Activated T-helper 1 cell treated with anti-CD3 and anti-CD28 coated beads, Interleukin-12 subunit alpha, Interleukin-12 subunit beta, Interleukin-2, Interleukin-4 antibody, amounts not matched to agents 30 ng/mL and 10 ng/mL and 1 ng/mL, durations not matched to agents 14 hours and 24 hours and 36 hours (primary cell): ENCODE data around the gene HOXA13. TPM values are rescaled to one million over a fixed set of nuclear protein-coding genes. Genes with fewer than 3 reads are reported as not detected.

Source experiments
- DNase-seq: peaks from one replicate; pipeline ENCODE4 v3.0.0; 2021; ENCODE audit warnings: low spot score
- H3K27ac Mint-ChIP-seq: one replicate; pipeline ENCODE4 v1.8.0; 2021; ENCODE audit warnings: mild to moderate bottlenecking, mixed read lengths
- H3K27me3 Mint-ChIP-seq: one replicate; pipeline ENCODE4 v1.8.0; 2022; ENCODE audit warnings: mild to moderate bottlenecking, moderate library complexity, mixed read lengths; ENCODE audit not compliant: insufficient read depth
- H3K36me3 Mint-ChIP-seq: one replicate; pipeline ENCODE4 v1.8.0; 2021; ENCODE audit warnings: low read depth, mixed read lengths
- H3K4me1 Mint-ChIP-seq: one replicate; pipeline ENCODE4 v1.8.0; 2021; ENCODE audit warnings: low read depth, mixed read lengths
- H3K4me3 Mint-ChIP-seq: one replicate; pipeline ENCODE4 v1.8.0; 2021; ENCODE audit warnings: mild to moderate bottlenecking, moderate library complexity, mixed read lengths
- H3K9me3 Mint-ChIP-seq: one replicate; pipeline ENCODE4 v1.8.0; 2021; ENCODE audit warnings: mixed read lengths
- intact Hi-C: fragments of 100-400 bp; cut with micrococcal nuclease; formaldehyde crosslinking; loops from one replicate; pipeline ENCODE4 v1.15.1; 2024
- total RNA-seq: library from RNA; stranded (reverse); gene quantifications from 2 replicates; pipeline ENCODE4 v1.2.3, GENCODE V29; 2022

The HOXA13 gene
- total RNA-seq, 1 donor from 2014 or later: not detected

GRCh38 chr7:27223941-27224575, 24.2 kb upstream of the HOXA13 start:
- no peak for DNase-seq
- Mint-ChIP-seq H3K36me3 (no peaks in the 10 kb centered on the region), H3K4me1 (peaks cover 4% of the 10 kb centered on the region), H3K9me3 (no peaks in the 10 kb centered on the region), H3K27me3 (peaks cover 82% of the 10 kb centered on the region), H3K4me3 (no peak overlapping the region), H3K27ac (no peak overlapping the region)
- intact Hi-C loops: loop anchor here (2.0 kb wide), 2 partner anchors 17 kb away; no protein-coding TSS in a partner anchor

GRCh38 chr7:27221201-27221797, 21.4 kb upstream of the HOXA13 start:
- no peak for DNase-seq
- no peak overlapping the region for H3K27ac Mint-ChIP-seq
- H3K4me1 Mint-ChIP-seq: peaks cover 4% of the 10 kb centered on the region
- peaks cover 85% of the 10 kb centered on the region for H3K27me3 Mint-ChIP-seq
- no peaks in the 10 kb centered on the region for H3K9me3 Mint-ChIP-seq
- no peak overlapping the region for H3K4me3 Mint-ChIP-seq
- intact Hi-C loops: loop anchor here (1.0 kb wide), 1 partner anchor 11 kb away; no protein-coding TSS in a partner anchor
- H3K36me3 Mint-ChIP-seq: no peaks in the 10 kb centered on the region

- no peak for DNase-seq
- H3K27ac Mint-ChIP-seq: no peak overlapping the region
- H3K4me1 Mint-ChIP-seq: peaks cover 4% of the 10 kb centered on the region
- H3K9me3 Mint-ChIP-seq: no peaks in the 10 kb centered on the region
- H3K27me3 Mint-ChIP-seq: peaks cover 88% of the 10 kb centered on the region
- H3K4me3 Mint-ChIP-seq: no peak overlapping the region
- intact Hi-C loops: no loop called here
- H3K36me3 Mint-ChIP-seq: no peaks in the 10 kb centered on the region
These were observed 20.6 kb upstream of the HOXA13 start for GRCh38 chr7:27220440-27220955.

DNA sequence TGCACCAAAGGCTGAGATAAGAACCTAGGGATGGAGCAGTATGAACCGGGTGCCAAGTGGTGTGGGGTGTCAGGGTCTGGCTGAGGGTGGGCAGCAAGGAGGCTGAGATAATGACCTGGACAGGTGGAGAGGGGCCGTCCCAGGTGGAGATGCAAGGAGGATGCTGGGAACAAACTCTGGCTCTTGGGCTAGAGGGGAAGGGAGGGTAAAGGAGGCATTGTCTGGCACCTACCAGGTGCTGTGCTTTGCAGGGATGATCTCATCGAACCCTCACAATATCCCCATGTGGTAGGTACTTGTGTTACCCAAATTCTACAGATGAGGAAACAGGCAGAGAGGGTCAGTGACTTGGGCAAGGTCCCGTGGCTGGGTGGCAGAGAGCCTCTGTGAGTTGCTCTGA, 19.9 kb upstream of the HOXA13 start:
- Mint-ChIP-seq H3K27ac (no peak overlapping the region), H3K9me3 (no peaks in the 10 kb centered on the region), H3K4me1 (peaks cover 4% of the 10 kb centered on the region), H3K4me3 (no peak overlapping the region), H3K36me3 (no peaks in the 10 kb centered on the region), H3K27me3 (peaks cover 90% of the 10 kb centered on the region)
- DNase-seq: no peak
- intact Hi-C loops: no loop called here

DNA sequence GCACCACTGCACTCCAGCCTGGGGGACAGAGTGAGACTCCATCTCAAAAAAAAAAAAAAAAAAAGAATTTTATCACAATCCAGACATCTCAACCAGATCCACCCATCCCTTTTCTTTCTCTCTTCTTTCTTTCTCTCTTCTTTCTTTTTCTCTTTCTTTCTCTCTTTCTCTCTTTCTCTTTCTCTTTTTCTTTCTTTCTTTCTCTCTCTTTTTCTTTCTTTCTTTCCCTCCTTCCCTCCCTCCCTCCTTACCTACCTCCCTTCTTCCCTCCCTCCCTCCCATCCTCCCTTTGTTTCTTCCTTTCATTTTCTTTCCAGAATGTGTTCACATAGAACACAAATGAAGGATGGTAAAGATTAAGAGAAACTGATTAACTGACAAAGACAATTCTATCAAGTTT, 18.1 kb upstream of the HOXA13 start:
- H3K27ac Mint-ChIP-seq: no peak overlapping the region
- peaks cover 4% of the 10 kb centered on the region for H3K4me1 Mint-ChIP-seq
- H3K36me3 Mint-ChIP-seq: no peaks in the 10 kb centered on the region
- intact Hi-C loops: no loop called here
- no peaks in the 10 kb centered on the region for H3K9me3 Mint-ChIP-seq
- DNase-seq: no peak
- peaks cover 87% of the 10 kb centered on the region for H3K27me3 Mint-ChIP-seq
- no peak overlapping the region for H3K4me3 Mint-ChIP-seq

DNA sequence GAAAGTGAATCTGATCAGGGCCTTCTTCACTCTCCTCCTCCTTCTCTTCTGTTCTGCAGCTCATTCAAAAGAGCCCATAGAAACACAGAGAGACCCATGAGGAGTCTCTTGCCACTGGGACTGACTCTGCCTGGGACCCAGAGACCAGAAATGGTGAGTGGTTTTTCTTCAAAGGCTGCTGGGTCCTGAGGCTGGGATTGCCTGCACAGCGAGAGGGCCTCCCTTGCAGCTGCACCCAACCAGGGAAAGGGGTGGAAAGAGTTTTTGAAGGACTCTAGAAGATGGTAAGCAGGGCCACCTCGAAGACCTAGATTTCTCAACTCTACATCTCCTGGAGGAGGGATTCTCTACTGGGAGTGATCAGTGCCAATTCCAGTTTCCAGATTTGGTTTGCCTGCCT, 15.5 kb upstream of the HOXA13 start:
- Mint-ChIP-seq H3K27me3 (peaks cover 89% of the 10 kb centered on the region), H3K27ac (no peak overlapping the region), H3K36me3 (no peaks in the 10 kb centered on the region), H3K9me3 (no peaks in the 10 kb centered on the region), H3K4me3 (no peak overlapping the region), H3K4me1 (no peaks in the 10 kb centered on the region)
- intact Hi-C loops: no loop called here
- DNase-seq: no peak

DNA sequence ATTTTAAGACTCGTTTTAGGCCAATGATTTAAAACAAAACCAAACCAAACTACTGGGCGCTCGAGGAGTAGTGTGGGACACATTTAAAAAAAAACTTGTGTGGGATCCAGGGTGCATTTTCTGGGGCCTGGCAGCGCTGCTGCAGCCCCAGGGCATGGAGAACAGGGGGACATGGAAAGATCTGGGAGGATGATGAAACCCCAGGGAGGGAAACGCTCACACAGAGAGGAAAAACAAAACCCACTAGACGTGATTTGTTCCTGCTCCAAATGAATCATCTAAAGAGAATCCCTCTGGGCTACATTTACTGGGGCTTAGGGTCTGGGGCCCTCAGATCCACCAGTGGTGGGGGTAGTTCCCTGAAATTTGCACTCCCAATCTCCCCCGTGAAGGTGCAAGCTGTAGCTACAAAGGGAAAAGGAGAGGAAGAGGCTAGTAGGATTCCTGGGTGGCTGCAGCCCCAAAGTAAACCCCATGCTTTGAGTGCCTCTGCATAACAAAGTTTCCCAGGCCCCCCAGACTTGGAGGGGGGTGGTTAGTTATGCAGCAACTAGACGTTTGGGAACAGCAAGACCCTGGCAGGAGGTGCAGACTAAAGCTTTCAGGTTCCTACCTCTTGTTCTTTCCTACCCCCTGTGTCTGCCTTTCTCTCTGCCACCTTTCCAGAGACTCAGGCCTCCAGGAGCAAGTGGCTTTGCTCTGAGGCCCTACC, 14.5 kb upstream of the HOXA13 start:
- Mint-ChIP-seq H3K4me1 (no peaks in the 10 kb centered on the region), H3K27me3 (peaks cover 90% of the 10 kb centered on the region), H3K27ac (no peak overlapping the region), H3K4me3 (no peak overlapping the region), H3K36me3 (no peaks in the 10 kb centered on the region), H3K9me3 (no peaks in the 10 kb centered on the region)
- DNase-seq: no peak
- intact Hi-C loops: loop anchor here (5.0 kb wide), 1 partner anchor 363 kb away; no protein-coding TSS in a partner anchor

DNA sequence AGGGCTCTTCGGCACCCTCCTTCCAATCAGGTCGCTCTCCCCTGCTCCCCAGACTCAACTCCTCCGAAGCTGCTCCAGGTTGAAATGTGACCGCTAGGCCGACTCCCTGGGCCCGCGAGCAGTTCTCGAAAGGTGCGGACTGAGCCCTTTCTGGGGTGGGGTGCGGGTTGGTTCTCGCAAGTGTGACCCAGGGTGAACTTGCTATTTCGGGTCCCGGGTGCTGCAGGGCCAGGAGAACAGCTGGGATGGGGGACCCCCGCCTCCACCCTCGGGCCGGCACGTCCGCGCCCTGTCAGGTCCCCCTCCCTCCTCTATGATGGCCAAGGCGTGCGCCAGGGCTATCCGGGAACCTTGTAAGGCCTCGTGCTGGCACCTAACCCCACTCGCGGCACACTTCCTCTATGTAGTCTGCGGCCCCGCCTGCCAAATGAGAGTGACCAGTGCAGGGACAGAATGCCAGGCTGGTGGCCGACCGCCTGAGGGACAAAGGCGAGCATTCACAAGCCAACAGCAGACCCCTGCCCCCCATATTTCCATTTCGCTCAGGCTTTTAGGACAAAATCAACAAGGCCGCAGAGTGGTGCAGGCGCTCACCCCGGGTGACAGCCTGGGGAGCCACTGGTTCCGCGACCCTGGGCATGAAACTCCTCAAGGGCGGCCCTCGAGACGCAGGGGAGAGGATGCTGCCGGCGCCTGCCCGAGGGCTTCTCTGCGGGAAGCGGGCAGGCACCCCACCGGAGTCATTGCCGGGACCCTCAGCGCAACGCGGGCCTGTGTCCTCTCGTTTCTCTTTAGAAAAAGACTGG, 13.7 kb upstream of the HOXA13 start:
- H3K9me3 Mint-ChIP-seq: no peaks in the 10 kb centered on the region
- H3K4me3 Mint-ChIP-seq: no peak overlapping the region
- intact Hi-C loops: loop anchor here (5.0 kb wide), 1 partner anchor 364 kb away; no protein-coding TSS in a partner anchor
- H3K27ac Mint-ChIP-seq: no peak overlapping the region
- H3K36me3 Mint-ChIP-seq: no peaks in the 10 kb centered on the region
- no peak for DNase-seq
- H3K27me3 Mint-ChIP-seq: peaks cover 90% of the 10 kb centered on the region
- no peaks in the 10 kb centered on the region for H3K4me1 Mint-ChIP-seq

GRCh38 chr7:27212497-27213432, 12.9 kb upstream of the HOXA13 start:
- no peak for DNase-seq
- no peaks in the 10 kb centered on the region for H3K9me3 Mint-ChIP-seq
- H3K36me3 Mint-ChIP-seq: no peaks in the 10 kb centered on the region
- H3K27ac Mint-ChIP-seq: no peak overlapping the region
- no peak overlapping the region for H3K4me3 Mint-ChIP-seq
- peaks cover 90% of the 10 kb centered on the region for H3K27me3 Mint-ChIP-seq
- intact Hi-C loops: loop anchor here (5.0 kb wide), 1 partner anchor 365 kb away; no protein-coding TSS in a partner anchor
- no peaks in the 10 kb centered on the region for H3K4me1 Mint-ChIP-seq

- Mint-ChIP-seq H3K4me1 (no peaks in the 10 kb centered on the region), H3K27me3 (peaks cover 91% of the 10 kb centered on the region), H3K9me3 (no peaks in the 10 kb centered on the region), H3K4me3 (no peak overlapping the region), H3K36me3 (no peaks in the 10 kb centered on the region), H3K27ac (no peak overlapping the region)
- intact Hi-C loops: loop anchor here (5.0 kb wide), 1 partner anchor 366 kb away; no protein-coding TSS in a partner anchor
- no peak for DNase-seq
These were observed 11.9 kb upstream of the HOXA13 start for GRCh38 chr7:27211764-27212204.

- no peak overlapping the region for H3K27ac Mint-ChIP-seq
- intact Hi-C loops: loop anchor here (5.0 kb wide), 1 partner anchor 366 kb away; no protein-coding TSS in a partner anchor
- DNase-seq: no peak
- no peaks in the 10 kb centered on the region for H3K9me3 Mint-ChIP-seq
- peaks cover 91% of the 10 kb centered on the region for H3K27me3 Mint-ChIP-seq
- no peak overlapping the region for H3K4me3 Mint-ChIP-seq
- no peaks in the 10 kb centered on the region for H3K36me3 Mint-ChIP-seq
- H3K4me1 Mint-ChIP-seq: no peaks in the 10 kb centered on the region
These were observed 11.2 kb upstream of the HOXA13 start for GRCh38 chr7:27211084-27211446.
